Activated gamma-delta T cell treated with anti-CD3 and anti-CD28 coated beads, Interleukin-2, amount 50 U/mL, for 16 hours (primary cell): ENCODE data around the gene CLCN6.

Source experiments
- DNase-seq: peaks from one replicate; pipeline ENCODE4 v3.0.0-alpha.2; 2020; ENCODE audit warnings: low read depth

Gene CLCN6

GRCh38 chr1:11879311-11880180, 73.6 kb downstream of the CLCN6 start:
- no peak for DNase-seq

GRCh38 chr1:11880181-11880575, 74.2 kb downstream of the CLCN6 start:
- no peak for DNase-seq

- DNase-seq, result no peak
These were observed 75.1 kb downstream of the CLCN6 start for GRCh38 chr1:11880911-11881748.

- no peak for DNase-seq
These were observed 75.9 kb downstream of the CLCN6 start for GRCh38 chr1:11881749-11882441.

GRCh38 chr1:11882814-11883538, 77.0 kb downstream of the CLCN6 start:
- no peak for DNase-seq

GRCh38 chr1:11885916-11886315, 79.9 kb downstream of the CLCN6 start:
- DNase-seq, result no peak

- no peak for DNase-seq
These were observed 81.1 kb downstream of the CLCN6 start for GRCh38 chr1:11886986-11887665.

- no peak for DNase-seq
These were observed 81.6 kb downstream of the CLCN6 start for GRCh38 chr1:11887666-11888007.

- DNase-seq, result no peak
These were observed 82.3 kb downstream of the CLCN6 start for GRCh38 chr1:11888206-11888876.

- no peak for DNase-seq
These were observed 82.9 kb downstream of the CLCN6 start for GRCh38 chr1:11888877-11889208.

- DNase-seq, result no peak
These were observed 85.6 kb downstream of the CLCN6 start for GRCh38 chr1:11891433-11892186.
